NCI-H1694 (cell line): Measurements from ENCODE around the gene ANKRD63.

Experiments
- DNase-seq: peaks from one replicate; lab custom pipeline; 2025; lab: John Stamatoyannopoulos, UW

Gene ANKRD63

DNA sequence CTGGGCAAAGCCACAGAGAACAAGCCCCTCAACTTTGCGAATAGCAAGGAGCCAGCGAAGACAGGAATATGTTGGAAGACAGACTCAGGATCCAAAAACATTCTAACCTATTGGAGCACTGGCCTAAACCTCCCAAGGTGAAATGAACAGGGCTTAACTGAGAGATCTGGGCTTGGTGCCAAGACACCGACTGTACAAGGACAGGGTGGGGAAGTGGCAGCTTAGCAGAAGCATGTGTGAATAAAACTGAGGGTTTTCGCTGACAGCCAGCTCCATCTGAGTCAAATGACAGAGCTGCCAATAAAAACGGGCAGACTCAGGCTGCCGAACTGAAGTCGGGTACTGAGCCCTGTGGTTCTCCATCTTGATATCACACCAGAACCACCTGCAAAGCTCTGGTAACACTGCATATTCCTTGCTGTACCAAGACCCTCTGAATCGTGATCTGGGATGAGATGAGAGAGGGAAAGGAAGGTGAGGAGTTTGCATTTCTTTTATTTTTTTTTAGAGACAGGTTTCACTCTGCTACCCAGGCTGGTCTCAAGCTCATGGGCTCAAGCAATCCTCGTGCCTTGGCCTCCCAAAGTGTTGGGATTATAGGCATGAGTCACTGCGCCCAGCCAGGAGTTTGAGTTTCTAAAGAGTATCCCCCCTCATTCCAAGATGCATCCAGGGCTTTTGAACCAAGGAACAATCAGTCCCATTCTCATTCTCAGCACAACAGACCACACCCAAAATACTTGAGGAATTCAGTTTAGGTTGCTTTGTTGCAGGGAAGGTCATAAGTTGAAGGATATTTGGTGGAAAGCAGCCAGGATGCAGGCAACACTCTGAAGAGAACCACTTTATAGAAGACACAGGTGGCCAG, 30.9 kb upstream of the ANKRD63 start:
- DNase-seq = peak; percentile 75

DNA sequence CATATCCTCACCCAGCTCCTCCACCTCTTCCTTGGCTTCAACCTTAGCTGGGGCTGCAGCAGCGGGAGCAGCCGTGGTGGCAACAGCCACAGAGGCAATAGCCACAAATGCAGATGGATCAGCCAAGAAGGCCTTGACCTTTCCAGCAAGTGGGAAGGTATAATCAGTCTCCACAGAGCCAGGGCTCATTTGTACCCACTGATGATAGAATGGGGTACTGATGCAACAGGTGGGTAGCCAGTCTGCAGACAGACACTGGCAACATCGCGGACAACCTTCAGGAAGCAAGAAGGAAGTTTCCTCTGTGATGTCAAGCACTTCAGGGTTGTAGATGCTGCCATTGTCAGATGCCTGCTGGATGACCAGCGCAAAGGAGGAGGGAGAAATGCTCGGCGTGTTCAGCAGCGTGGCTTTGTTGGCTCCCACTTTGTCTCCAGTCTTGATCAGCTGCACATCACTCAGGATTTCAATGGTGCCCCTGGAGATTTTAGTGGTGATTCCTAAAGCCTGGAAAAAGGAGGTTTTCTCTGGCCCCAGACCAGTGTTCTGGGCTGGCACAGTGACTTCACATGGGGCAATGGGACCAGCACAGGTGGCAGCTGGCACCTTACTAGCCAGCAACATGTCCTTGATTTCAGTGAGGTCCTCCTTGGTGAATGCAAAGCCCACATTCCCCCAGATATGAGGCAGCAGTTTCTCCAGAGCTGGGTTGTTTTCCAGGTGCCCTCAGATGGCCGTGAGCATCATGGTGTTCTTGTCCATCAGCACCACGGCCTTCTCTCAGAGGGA, 29.7 kb upstream of the ANKRD63 start:
- DNase-seq = no peak

DNA sequence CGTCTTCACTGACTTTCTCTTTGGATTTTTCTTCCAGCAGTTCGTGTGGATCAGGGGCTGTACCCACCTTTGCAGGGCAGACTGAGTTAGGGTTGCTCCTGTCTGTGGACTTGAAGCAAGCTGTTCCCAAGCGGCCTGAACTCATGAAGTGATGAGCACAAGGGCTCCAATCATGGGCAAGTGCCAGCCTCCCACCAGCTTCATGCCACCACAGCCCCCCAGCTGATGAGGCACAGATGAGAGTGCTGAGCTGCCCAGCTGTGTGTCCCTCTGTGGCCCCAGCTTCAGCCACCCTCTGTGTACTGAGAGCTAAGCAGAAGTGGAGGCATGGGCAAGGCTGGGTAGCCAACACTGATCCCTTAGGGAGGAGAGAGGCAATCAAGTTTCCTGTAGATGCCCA, 28.1 kb upstream of the ANKRD63 start:
- DNase-seq = no peak

GRCh38 chr15:40310001-40310959, 27.4 kb upstream of the ANKRD63 start:
- DNase-seq = peak; percentile 45

- no peak for DNase-seq
Observed at GRCh38 chr15:40309344-40309862, 26.5 kb upstream of the ANKRD63 start.

GRCh38 chr15:40307421-40308211, 24.8 kb upstream of the ANKRD63 start, which contains the start of gene PLCB2:
PLCB2 (minus strand) TSS chr15:40307935; CDS start chr15:40307672, 263 bp downstream.
- no peak for DNase-seq

GRCh38 chr15:40306908-40307307, 24.0 kb upstream of the ANKRD63 start:
- no peak for DNase-seq

GRCh38 chr15:40306371-40306770, 23.5 kb upstream of the ANKRD63 start:
- no peak for DNase-seq

DNA sequence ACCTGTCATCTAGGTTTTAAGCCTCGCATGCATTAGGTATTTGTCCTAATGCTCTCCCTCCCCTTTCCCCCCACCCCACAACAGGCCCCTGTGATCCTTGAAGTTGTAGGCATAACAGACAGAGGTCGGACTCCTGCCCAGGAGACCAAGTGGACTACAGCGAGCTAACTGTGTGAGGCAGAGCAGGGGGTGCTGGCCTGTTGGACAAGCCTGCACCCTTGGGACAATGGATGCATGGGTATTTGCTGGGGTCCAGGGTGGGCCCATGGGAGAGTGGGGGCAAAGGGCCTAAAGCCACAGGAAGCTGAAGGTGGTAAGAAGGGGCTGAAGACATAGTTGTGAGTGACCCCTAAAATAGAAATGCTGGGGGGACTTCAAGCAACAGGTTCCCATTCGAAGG, 22.4 kb upstream of the ANKRD63 start:
- DNase-seq = no peak

DNA sequence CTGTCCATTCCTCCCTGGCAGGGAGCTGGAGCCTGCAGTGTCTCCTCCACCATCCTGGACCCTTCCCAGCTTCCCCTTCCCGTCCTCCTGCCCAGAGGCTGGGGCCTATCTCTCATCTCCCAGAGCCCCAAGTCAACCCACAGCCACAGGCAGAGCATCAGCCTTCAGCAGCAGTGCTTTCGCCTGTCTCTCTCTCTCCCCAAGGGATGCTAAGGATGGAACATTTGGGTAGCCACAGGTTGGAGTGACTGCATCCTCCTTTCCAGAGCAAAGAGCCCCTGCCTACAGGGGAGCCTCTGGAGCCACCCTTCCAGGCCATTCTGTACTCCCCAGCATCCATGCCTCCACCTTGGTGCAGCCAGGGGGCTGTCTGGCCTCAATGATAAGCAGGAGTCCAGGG, 20.7 kb upstream of the ANKRD63 start:
- no peak for DNase-seq

- DNase-seq = no peak
Observed at GRCh38 chr15:40302981-40303380, 20.1 kb upstream of the ANKRD63 start.

DNA sequence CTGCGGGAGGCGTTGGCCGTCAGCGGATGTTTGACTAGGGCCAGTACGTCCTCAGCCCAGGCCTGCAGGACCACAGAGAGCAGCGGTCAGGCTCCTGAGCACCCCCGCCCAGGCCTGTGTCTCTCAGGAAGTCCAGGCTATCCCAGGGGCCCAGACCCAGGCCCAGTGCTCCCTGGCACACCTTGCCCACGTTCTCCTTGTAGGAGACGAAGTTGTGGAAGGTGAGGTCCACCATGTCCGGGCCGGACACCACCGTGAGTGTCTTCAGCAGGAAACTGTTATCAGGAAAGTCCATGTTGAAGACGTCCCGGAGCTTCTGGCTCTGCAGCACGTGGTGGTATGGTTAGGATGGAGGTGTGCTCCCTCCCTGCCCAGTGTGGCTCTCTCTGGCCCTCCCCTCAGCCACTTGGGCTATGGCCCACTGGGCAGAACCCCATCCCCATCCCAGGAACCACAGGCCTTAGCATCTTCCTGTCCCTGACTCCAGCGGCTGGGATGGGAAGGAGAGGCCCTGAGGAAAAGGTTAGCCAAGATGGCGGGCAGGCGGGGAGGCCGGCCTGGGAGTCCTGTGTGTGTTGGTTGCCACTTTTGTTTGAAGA, 19.5 kb upstream of the ANKRD63 start:
- no peak for DNase-seq

DNA sequence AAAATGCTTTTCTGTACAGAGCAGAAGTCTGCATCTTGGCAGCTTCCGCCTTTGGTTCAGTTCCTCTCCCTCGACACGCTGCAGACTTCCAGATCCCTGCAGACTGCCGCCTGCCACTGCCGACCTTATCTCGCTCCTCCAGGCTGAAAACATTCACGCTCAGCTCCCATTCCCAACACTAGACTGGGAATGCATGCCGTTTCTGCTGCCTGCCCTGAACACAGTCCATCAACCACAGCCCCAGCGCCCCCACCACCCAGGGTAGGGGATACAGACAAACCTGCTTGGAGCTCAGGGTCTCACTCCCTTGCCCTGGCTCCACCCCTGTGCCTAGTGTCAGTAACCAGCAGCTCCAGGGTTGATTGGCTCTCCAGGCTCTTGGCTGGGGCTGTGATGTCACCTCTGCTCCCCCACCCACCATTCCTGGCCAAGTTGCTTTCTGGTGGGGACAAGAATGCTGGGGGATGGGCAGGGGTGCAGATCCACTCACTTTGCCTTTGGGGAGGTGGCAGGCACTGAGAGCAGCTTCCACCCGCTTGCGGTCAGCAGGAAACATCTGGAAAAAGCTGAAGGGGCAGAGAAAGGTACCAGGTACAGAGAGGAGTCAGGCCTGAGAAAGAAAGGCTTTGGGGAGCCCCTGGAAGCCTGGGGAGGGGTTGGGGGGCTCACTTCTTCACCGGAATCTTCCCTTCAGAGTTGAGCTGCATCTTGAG, 18.8 kb upstream of the ANKRD63 start:
- DNase-seq = no peak

DNA sequence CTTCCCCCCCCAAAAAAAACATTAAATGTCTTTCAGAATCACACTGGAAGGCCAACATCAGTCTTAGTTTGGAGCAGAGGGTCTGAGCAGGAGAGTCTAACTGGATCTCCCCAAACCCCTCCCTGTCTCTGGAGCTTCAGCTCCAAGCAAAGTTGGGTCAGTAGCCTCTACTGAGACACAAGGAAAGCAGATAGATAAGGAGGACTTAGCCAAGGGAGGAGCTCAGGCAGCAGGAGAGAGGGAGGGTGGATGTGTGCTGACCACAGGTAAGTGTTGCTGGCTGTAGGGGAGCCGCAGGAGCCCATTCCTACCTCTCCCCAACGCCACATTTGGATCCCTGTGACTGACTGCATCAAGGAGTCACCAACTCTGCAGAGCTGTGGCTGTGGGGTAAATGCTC, 17.9 kb upstream of the ANKRD63 start:
- no peak for DNase-seq

DNA sequence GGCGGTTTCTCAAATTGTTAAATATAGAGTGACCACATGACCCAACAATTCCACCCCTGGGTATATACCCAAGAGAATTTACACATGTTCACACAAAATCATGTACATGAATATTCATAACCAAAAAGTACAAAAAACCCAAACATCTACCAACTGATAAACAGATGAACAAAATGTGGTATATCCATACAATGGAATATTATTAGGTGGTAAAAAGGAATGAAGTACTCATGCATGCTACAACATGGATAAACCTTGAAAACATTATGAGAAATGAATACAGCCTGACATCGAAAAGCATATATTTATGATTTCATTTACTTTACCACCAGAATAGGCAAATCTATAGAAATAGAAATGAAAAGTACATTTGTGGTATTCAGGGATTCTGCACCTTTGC, 17.5 kb upstream of the ANKRD63 start:
- DNase-seq = no peak

DNA sequence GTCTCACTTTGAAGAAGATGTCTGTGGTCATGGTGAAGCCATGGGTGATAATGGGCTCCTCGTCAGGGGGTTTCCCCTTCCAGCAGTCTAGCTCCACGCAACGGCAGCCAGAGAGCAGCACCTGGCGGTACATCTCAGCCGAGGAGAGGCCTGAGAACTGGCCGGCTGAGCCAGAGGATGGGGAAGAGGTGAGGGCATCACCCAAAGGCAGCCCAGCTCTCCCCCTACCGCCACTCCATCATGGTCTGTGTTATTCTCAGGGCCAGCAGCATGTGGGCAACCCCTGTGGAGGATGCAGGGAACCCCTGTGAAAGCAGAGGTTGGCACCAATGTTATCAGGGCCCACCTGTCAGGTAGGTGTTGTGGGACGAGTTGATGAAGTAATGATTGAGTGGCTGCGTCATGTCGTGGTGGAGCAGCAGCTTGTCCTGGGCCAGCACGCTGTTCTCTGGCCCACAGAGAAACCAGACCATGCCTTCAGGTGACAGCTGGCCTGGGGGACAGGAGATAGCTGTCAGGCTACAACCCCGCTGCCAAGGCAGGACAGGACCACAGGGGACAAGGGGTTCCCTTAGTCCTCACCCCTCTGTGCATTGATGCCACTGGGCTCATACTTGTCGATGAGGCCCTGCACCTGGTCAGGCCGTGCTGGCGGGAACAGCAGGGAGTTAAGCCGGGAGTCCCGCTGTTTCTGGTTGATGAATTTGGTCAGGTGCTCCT, 15.5 kb upstream of the ANKRD63 start:
- no peak for DNase-seq

- no peak for DNase-seq
Observed at GRCh38 chr15:40297356-40297755, 14.5 kb upstream of the ANKRD63 start.

DNA sequence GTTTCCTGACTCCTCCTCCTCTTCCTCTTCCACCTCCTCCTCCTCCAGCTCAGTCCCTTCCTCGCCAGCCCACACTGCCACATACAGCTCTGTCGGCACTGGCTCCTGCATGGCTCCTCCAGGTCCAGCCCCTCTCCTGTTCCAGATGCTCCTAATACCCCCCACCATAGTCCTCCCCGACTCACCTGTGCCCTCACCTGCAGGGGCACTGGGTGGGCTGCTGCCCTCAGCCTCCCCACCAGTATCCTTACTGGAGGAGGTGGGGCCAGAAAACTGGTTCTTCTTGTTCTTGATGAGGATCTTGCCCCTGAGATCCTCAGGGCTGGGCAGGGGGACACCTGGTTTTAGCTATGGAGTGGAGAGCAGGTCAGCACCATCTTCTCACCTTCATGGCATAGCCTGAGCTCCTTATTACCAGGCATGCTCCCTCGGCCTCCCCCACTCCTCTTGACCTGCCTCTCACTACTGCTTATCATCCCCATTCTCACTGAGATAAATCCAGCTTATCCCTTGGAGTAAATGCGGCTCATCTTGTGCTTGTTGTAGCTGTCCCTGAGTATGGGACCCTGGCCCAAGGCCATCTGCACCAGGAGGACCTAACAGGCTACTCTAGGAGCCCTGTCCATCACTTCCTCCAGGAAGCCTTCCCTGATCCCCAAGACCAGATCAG, 13.8 kb upstream of the ANKRD63 start:
- DNase-seq = no peak
